GM12874 (cell line): ENCODE measurements around the gene OXTR.

Source experiments
- CTCF ChIP-seq: IDR thresholded peaks from 2 replicates; pipeline ENCODE4 v1.5.1; 2011; ENCODE audit warnings: low read depth, mild to moderate bottlenecking, control low read depth, low read length, moderate library complexity; ENCODE audit not compliant: insufficient read depth

The OXTR gene

DNA sequence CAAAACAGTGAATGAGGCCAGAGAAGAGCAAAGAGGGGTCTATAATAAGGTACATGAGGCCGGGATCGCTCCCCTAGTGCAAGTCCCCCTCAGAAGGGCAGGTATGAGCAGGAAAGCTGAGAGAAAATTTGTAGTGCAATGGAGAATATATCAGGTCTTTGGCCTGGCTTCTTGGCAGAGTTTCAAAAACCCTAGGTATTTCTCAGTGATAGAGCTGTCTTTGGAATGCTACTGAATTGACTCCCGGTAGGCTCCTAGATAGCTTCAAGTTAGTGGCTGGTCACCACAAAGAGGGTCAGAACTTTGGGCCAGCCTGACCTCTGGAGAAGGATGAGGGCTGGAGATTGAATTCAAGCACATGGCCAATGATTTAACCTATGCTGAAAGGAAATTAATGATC lies 30.6 kb upstream of the OXTR start:
- TF ChIP-seq CTCF, result no peak

DNA sequence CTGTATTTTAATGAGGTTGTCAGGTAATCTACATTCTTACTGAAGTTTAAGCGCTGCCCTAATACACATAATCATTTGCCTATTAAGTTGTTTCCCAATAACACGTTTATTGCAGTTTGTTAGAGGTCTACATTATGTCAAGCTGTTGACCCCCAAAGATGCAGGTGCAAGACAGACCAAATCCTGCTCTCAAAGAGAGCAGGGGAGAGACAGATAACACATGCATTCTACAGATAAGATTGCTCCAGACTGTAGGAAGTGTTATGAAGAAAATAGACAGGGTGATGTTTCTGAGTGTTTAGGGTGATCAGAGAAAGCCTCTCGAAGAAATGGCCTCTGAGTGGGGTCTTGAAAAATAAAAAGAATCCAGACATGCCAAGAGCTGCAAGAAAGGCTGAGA lies 24.8 kb upstream of the OXTR start:
- no peak for TF ChIP-seq CTCF

DNA sequence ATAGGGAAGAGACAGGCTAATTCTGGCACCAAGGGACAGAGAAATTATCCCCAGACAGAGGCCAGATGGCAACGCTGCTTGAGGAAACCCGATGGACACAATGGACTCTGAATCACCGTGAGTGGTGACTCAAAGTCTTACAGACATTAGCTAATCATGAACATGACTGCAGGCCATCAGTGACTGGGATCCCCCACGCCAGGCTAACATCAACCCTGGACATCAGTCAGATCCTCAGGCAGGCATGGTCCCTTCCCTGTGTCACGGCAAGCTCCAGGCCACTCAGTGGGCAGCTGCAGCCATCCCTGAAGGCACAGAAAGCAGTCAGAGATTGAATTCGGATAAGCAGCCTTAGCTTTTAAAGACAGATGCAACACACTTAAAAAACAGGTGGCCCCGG lies 23.8 kb upstream of the OXTR start:
- no peak for TF ChIP-seq CTCF

DNA sequence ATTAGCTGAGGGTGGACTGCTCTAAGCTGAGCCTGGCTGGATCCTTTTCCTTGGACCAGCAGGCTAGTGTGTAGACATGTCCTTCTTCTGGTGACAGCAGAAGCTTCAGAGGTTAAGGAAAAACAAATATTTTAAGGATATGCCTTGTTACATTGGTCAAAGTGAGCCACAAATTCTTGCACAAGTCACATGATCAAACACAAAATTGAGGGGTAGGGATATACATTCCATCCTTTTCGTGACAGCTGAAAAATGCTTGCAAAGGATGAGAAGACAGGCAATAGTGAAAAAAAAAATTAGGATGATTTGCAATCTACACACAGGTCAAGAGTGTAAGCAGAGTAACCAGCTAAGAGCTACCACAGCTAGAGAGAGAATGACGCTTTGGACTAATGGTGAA lies 21.1 kb upstream of the OXTR start:
- TF ChIP-seq CTCF, result no peak

- TF ChIP-seq CTCF, result no peak
These were observed 15.4 kb upstream of the OXTR start for GRCh38 chr3:8784676-8785435.

GRCh38 chr3:8780279-8780678 lies 10.9 kb upstream of the OXTR start:
- no peak for TF ChIP-seq CTCF

DNA sequence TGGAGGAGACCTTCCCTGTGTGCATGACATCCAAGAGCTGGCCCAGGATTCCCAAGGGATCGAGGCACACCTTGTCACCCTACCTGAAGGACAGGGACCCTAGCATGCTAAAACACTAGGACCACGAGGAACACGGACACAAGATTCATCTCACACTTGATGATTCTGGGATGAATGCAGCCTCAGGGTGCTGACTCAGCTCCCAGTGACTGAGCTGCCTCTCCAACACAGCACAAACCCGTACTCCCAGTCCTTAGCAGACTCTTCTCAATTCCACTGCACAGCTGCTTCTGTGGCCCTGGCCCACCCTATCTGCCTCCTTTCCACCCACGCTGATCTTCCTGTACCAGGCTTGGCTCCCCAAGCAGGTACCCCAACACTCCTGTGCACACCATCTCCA lies 9.1 kb upstream of the OXTR start:
- no peak for TF ChIP-seq CTCF
